ENCODE measurements around the gene PNCK. TPM values are rescaled to one million over a fixed set of nuclear protein-coding genes. Genes with fewer than 3 reads are reported as not detected.

Gene PNCK
- total RNA-seq, 2 donors from 2014 or later, result not detected

DNA sequence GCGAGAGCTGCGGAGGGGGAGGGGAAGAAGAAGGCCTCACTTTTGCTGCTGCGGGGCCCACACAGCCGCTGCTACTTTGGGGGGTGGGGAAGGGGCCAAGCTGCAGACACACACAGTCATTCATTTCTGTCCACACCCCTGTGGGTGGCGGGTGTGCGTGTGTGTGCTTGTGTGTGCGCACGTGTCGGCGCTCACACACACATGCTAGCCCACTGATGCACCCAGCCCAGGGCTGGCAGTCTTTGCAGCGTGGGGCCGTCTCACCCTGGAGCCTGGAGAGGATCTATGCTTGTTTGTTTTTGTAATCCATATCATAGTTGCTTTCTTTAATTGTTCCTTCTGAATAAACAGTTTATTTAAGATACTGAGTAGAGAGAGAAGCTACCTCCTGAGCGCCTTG, 22.7 kb downstream of the PNCK start:
- Histone ChIP-seq H3K27me3 (peaks cover 0 to 5% of the 10 kb centered on the region in 2 donors), H3K36me3 (replicated peaks in 1 of 2; ENCODE audit: insufficient read depth in 1 of 2, low read depth in 2 of 2) (no peaks in the 10 kb centered on the region), H3K4me1 (peaks cover 7% of the 10 kb centered on the region), H3K27ac (no peak overlapping the region), H3K4me3 (no peak overlapping the region), H3K9me3 (no peaks in the 10 kb centered on the region)
- no peak for DNase-seq
- TF ChIP-seq, protein P1, sequence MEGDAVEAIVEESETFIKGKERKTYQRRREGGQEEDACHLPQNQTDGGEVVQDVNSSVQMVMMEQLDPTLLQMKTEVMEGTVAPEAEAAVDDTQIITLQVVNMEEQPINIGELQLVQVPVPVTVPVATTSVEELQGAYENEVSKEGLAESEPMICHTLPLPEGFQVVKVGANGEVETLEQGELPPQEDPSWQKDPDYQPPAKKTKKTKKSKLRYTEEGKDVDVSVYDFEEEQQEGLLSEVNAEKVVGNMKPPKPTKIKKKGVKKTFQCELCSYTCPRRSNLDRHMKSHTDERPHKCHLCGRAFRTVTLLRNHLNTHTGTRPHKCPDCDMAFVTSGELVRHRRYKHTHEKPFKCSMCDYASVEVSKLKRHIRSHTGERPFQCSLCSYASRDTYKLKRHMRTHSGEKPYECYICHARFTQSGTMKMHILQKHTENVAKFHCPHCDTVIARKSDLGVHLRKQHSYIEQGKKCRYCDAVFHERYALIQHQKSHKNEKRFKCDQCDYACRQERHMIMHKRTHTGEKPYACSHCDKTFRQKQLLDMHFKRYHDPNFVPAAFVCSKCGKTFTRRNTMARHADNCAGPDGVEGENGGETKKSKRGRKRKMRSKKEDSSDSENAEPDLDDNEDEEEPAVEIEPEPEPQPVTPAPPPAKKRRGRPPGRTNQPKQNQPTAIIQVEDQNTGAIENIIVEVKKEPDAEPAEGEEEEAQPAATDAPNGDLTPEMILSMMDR (IDR thresholded peaks at IDR 0.05), result no peak
- no peak for TF ChIP-seq POLR2A (IDR thresholded peaks at IDR 0.05)
- intact Hi-C loops (cut with DNase I), result loop anchor here (10.0 kb wide), 1 partner anchor 96 kb away; no protein-coding TSS in a partner anchor
- ATAC-seq, result no peak
- WGBS, 2 donors, result 90 to 96% methylated on average over 2 to 4 of the region's 13 CpGs

DNA sequence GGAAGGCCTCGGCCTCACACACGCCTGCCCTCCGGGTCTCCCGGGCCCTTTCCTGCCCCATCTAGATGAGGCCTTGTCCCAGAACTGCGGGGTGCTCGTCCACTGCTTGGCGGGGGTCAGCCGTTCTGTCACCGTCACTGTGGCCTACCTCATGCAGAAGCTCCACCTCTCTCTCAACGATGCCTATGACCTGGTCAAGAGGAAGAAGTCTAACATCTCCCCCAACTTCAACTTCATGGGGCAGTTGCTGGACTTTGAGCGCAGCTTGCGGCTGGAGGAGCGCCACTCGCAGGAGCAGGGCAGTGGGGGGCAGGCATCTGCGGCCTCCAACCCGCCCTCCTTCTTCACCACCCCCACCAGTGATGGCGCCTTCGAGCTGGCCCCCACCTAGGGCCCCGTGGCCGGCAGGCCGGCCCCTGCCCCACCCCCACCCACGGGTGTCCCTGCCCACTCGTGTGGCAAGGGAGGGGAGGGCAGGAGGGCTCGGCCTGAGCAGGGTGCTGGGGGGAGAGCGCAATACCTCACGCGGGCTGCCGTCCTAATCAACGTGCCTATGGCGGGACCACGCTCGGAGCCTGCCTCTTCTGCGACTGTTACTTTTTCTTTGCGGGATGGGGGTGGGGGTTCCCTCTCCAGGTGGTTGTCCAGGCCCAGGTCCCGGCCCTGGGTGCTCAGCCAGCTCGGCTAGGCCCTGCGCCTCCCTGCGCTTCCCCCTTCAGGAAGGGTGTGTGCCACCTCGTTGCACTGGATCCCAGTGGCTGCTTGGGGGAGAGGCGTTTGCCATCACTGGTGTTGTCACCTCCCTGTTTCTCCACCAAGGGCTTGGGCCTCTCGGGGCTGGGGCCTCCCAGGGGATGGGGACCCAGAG, 23.5 kb downstream of the PNCK start:
- Histone ChIP-seq H3K4me3 (no peak overlapping the region), H3K27ac (no peak overlapping the region), H3K4me1 (peaks cover 7% of the 10 kb centered on the region), H3K36me3 (replicated peaks in 1 of 2; ENCODE audit: insufficient read depth in 1 of 2, low read depth in 2 of 2) (no peaks in the 10 kb centered on the region), H3K9me3 (no peaks in the 10 kb centered on the region), H3K27me3 (peaks cover 0 to 5% of the 10 kb centered on the region in 2 donors)
- peak in 1 of 4 donors; percentile 7 for DNase-seq
- WGBS, 2 donors, result 79% methylated on average over 7 of the region's 41 CpGs; no CpG with 5 or more reads in 1 of the 2 donors
- no peak for TF ChIP-seq POLR2A (IDR thresholded peaks at IDR 0.05)
- TF ChIP-seq, protein P1 (IDR thresholded peaks at IDR 0.05), result no peak
- intact Hi-C loops (cut with DNase I), result loop anchor here (10.0 kb wide), 1 partner anchor 95 kb away; no protein-coding TSS in a partner anchor
- no peak for ATAC-seq

DNA sequence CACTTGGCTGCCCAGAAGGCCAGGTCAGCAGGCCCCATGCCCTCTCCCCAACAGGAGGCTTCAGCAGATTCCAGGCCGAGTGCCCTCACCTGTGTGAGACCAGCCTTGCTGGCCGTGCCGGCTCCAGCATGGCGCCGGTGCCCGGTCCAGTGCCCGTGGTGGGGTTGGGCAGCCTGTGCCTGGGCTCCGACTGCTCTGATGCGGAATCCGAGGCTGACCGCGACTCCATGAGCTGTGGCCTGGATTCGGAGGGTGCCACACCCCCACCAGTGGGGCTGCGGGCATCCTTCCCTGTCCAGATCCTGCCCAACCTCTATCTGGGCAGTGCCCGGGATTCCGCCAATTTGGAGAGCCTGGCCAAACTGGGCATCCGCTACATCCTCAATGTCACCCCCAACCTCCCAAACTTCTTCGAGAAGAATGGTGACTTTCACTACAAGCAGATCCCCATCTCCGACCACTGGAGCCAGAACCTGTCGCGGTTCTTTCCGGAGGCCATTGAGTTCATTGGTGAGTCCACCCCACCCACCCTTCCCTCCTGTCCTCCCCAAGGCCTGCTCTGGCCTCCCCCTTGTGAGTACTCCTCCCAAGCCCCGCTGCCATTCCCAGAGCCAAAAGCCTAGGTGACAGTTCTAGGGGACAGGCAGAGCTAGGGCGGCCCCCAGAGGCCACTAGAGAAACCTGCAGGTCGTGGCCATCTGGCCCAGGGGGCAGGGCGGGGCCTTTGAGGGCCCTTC, 24.3 kb downstream of the PNCK start:
- no peak for ATAC-seq
- Histone ChIP-seq H3K4me1 (peaks cover 9% of the 10 kb centered on the region), H3K27ac (no peak overlapping the region), H3K4me3 (no peak overlapping the region), H3K9me3 (no peaks in the 10 kb centered on the region), H3K27me3 (peaks cover 0 to 5% of the 10 kb centered on the region in 2 donors), H3K36me3 (replicated peaks in 1 of 2; ENCODE audit: insufficient read depth in 1 of 2, low read depth in 2 of 2) (no peaks in the 10 kb centered on the region)
- intact Hi-C loops (cut with DNase I), result no loop called here
- TF ChIP-seq, protein P1 (IDR thresholded peaks at IDR 0.05), result peak in 5 of 7 experiments; percentile 24 to 45 (median 31)
- TF ChIP-seq POLR2A (IDR thresholded peaks at IDR 0.05), result no peak
- peak; percentile 31 to 57 (median 36) for DNase-seq
- 76 to 78% methylated on average over 6 to 10 of the region's 26 CpGs for whole genome bisulfite sequencing, 2 donors

DNA sequence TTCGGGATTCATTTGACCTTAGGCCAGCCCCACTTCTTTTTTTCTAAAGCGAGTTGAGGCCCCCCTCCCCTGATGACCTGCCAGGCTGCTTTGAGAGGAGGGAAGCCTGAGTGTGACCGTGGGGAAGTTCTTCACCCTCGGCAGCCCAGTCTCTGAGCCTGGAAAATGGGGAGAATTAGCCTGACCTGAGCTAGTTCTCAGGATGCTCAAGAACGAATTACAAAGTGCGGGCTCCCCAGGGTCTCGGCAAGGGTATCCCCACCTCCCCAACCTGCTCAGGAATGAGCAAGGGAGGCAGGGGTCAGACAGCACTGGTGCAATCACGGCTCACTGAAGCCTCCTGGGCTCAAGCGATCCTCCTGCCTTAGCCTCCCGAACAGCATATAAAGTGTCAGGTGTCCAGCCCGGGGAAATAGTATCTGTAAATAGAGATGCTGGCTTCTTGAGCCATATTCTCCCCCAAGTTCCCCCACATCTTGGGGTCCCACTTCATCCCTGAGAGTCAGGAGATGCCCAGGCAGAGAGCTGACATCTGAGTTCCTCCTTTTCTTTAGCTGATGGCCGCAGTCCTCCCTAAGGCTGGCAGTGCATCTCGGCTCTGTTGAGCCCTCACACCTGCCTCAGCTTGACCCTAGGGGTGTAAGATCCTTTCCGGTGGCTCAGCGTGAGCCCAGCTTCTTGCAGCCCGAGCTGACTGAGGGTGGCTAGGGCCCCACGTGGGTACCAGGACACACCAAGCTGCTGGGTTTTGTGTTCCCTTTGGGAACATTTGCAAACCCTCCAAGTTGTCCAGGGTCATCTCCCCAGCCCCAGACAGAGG, 25.0 kb downstream of the PNCK start:
- Histone ChIP-seq H3K4me1 (peaks cover 14% of the 10 kb centered on the region), H3K27ac (no peak overlapping the region), H3K36me3 (replicated peaks in 1 of 2; ENCODE audit: insufficient read depth in 1 of 2, low read depth in 2 of 2) (no peaks in the 10 kb centered on the region), H3K27me3 (peaks cover 0 to 5% of the 10 kb centered on the region in 2 donors), H3K9me3 (no peaks in the 10 kb centered on the region), H3K4me3 (no peak overlapping the region)
- ATAC-seq, result no peak
- TF ChIP-seq, protein P1 (IDR thresholded peaks at IDR 0.05), result no peak
- no peak for TF ChIP-seq POLR2A (IDR thresholded peaks at IDR 0.05)
- DNase-seq, result peak in 2 of 4 donors; percentile 3 to 7
- WGBS, 2 donors, result 84 to 100% methylated on average over 1 to 11 of the region's 17 CpGs
- intact Hi-C loops (cut with DNase I), result no loop called here

Measured in body of pancreas (tissue), 4 donors.